Upper lobe of left lung (tissue), 4 donors: ENCODE data around the gene ALDH3A1.

ENCODE experiments used
- EP300 ChIP-seq, 4 donors: sonication (generic); formaldehyde crosslinking; IDR thresholded peaks; one replicate each; pipeline ENCODE4 v1.5.1; 2017; ENCODE audit warnings: antibody characterized with exemption in 4 of 4, control low read depth in 2 of 4
- POLR2A ChIP-seq, 4 donors: fragments of 450-650 bp; IDR thresholded peaks; one replicate each; pipeline ENCODE4 v1.5.1; 2016 to 2017; ENCODE audit warnings: antibody characterized with exemption in 4 of 4, mild to moderate bottlenecking in 2 of 4
- POLR2AphosphoS5 ChIP-seq, 2 donors: sonication (generic); formaldehyde crosslinking; IDR thresholded peaks; one replicate each; pipeline ENCODE4 v1.5.1; 2017; ENCODE audit warnings: antibody characterized with exemption in 2 of 2
- TF ChIP-seq, protein P1 (sequence below), 6 experiments: fragments of 450-650 bp in 4 of 6; fragments of 200-600 bp in 2 of 6; sonication (generic) in 2 of 6; IDR thresholded peaks; one replicate each; pipeline ENCODE4 v1.5.1; 2016 to 2019; ENCODE audit warnings: antibody characterized with exemption in 6 of 6

DNA sequence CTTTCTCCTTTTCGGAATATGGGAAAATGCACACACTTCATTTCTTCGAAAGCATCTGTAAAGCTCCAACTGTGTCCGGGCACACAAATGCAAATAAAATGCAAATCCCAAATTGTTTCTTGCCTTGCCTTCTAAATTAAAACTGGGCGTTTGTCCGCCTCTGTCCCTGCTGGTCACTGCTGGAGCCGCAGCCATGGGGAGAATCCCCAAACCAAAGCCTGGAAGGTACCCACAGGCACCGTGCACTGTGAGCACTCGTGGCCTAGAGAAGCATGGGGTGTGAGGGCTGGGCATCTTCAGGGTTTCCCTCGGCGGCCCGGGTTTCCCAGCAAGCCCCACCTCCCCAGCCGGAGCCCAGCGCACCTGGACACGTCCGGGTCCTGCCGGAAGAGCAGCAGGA is 34.6 kb downstream of the ALDH3A1 start:
- TF ChIP-seq, protein P1, sequence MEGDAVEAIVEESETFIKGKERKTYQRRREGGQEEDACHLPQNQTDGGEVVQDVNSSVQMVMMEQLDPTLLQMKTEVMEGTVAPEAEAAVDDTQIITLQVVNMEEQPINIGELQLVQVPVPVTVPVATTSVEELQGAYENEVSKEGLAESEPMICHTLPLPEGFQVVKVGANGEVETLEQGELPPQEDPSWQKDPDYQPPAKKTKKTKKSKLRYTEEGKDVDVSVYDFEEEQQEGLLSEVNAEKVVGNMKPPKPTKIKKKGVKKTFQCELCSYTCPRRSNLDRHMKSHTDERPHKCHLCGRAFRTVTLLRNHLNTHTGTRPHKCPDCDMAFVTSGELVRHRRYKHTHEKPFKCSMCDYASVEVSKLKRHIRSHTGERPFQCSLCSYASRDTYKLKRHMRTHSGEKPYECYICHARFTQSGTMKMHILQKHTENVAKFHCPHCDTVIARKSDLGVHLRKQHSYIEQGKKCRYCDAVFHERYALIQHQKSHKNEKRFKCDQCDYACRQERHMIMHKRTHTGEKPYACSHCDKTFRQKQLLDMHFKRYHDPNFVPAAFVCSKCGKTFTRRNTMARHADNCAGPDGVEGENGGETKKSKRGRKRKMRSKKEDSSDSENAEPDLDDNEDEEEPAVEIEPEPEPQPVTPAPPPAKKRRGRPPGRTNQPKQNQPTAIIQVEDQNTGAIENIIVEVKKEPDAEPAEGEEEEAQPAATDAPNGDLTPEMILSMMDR (IDR thresholded peaks at IDR 0.05) = no peak
- TF ChIP-seq POLR2A (IDR thresholded peaks at IDR 0.05) = no peak
- TF ChIP-seq POLR2AphosphoS5 (IDR thresholded peaks at IDR 0.05) = no peak
- TF ChIP-seq EP300 (IDR thresholded peaks at IDR 0.05) = no peak
